Panc1 (cell line): Measurements from ENCODE around the gene ASIC3. TPM values are rescaled to one million over a fixed set of nuclear protein-coding genes. Genes with fewer than 3 reads are reported as not detected.

Experiments used
- ATAC-seq: fragments of 200-7000 bp; cut with Tn5 transposase; 2 replicates; pipeline ENCODE4 v1.9.1; 2020; ENCODE audit warnings: mild to moderate bottlenecking, moderate library complexity
- BruUV-seq: library from RNA; stranded (reverse); fragments of 400-500 nt; replicated peaks from 2 replicates; lab custom pipeline; 2021; lab: Mats Ljungman, UMichigan
- CTCF ChIA-PET: fragments of 300-600 bp; sonication (Branson Sonifier 250); formaldehyde crosslinking; loops from one replicate; lab custom pipeline; 2022; ENCODE audit warnings: antibody characterized with exemption; lab: Charles Lee
- POLR2A ChIA-PET: fragments of 300-600 bp; sonication (Branson Sonifier 250); formaldehyde crosslinking; loops from one replicate; lab custom pipeline; 2022; ENCODE audit warnings: antibody characterized with exemption; lab: Charles Lee
- DNase-seq: peaks from one replicate; pipeline ENCODE4 v3.0.0-alpha.2; 2010; ENCODE audit warnings: low read depth, low spot score
- H3K27ac ChIP-seq: 2 replicates; pipeline ENCODE4 v1.5.1; 2011; ENCODE audit warnings: mild to moderate bottlenecking, low read length, inconsistent platforms
- H3K27me3 ChIP-seq: fragments of 200-500 bp; sonication (Bioruptor generic); 2 replicates; pipeline ENCODE4 v1.6.0; 2014; ENCODE audit warnings: low read length, inconsistent platforms; ENCODE audit not compliant: control insufficient read depth, insufficient read depth
- H3K36me3 ChIP-seq: fragments of 200-500 bp; sonication (Bioruptor generic); 2 replicates; pipeline ENCODE4 v1.5.1; 2014; ENCODE audit warnings: inconsistent platforms, mild to moderate bottlenecking, low read length, moderate library complexity; ENCODE audit not compliant: control insufficient read depth, insufficient read depth
- H3K4me1 ChIP-seq: 2 replicates; pipeline ENCODE4 v1.5.1; 2011; ENCODE audit warnings: inconsistent platforms, mild to moderate bottlenecking, low read length, moderate library complexity; ENCODE audit not compliant: control insufficient read depth, insufficient read depth
- H3K4me3 ChIP-seq, 2 experiments: 2 replicates each; pipeline ENCODE4 v1.5.1; 2011 to 2012; ENCODE audit warnings: low read depth in 2 of 2, low read length in 2 of 2, mild to moderate bottlenecking in 2 of 2, inconsistent platforms in 1 of 2, moderate library complexity in 1 of 2
- H3K9me3 ChIP-seq: fragments of 200-500 bp; sonication (Bioruptor generic); 2 replicates; pipeline ENCODE4 v1.5.1; 2014; ENCODE audit warnings: low read depth, mild to moderate bottlenecking, inconsistent platforms, low read length, moderate library complexity; ENCODE audit not compliant: control insufficient read depth, insufficient read depth
- POLR2AphosphoS5 ChIP-seq: IDR thresholded peaks from 2 replicates; pipeline ENCODE4 v1.6.1; 2012; ENCODE audit warnings: mild to moderate bottlenecking, low read depth, low read length, moderate library complexity
- SIN3A ChIP-seq: IDR thresholded peaks from 2 replicates; pipeline ENCODE4 v1.6.1; 2012; ENCODE audit warnings: low read depth, mild to moderate bottlenecking, low read length, moderate library complexity, borderline replicate concordance; ENCODE audit not compliant: insufficient read depth
- TCF7L2 ChIP-seq: IDR thresholded peaks from 2 replicates; pipeline ENCODE4 v1.6.1; 2011; ENCODE audit warnings: mild to moderate bottlenecking, low read depth, low read length, inconsistent platforms
- in situ Hi-C: cut with HindIII; loops from 2 replicates; pipeline ENCODE4 v1.10.0; 2016; ENCODE audit warnings: low sequenced_read_pairs, low pct_unique_long_range_greater_than_20kb
- intact Hi-C: fragments of 100-400 bp; cut with micrococcal nuclease; formaldehyde crosslinking; loops from one replicate; pipeline ENCODE4 v1.10.0; 2022; ENCODE audit not compliant: unreplicated experiment
- total RNA-seq: library from RNA; stranded (reverse); gene quantifications from one replicate; pipeline ENCODE4 v1.2.1, GENCODE V29; 2021; ENCODE audit not compliant: unreplicated experiment
- TF ChIP-seq, protein P1 (sequence below), 2 experiments: IDR thresholded peaks; 2 replicates each; pipeline ENCODE4 v1.6.1; 2011 to 2012; ENCODE audit warnings: low read depth in 2 of 2, control low read depth in 1 of 2, low read length in 1 of 2, mild to moderate bottlenecking in 1 of 2, moderate library complexity in 1 of 2; ENCODE audit not compliant: insufficient read depth in 1 of 2
- TF ChIP-seq, protein P2 (sequence below): fragments of 450-650 bp; IDR thresholded peaks from 2 replicates; pipeline ENCODE4 v1.5.1; 2017; ENCODE audit warnings: mild to moderate bottlenecking

Gene ASIC3
- total RNA-seq, 1 experiment from 2014 or later: 1.3 TPM

DNA sequence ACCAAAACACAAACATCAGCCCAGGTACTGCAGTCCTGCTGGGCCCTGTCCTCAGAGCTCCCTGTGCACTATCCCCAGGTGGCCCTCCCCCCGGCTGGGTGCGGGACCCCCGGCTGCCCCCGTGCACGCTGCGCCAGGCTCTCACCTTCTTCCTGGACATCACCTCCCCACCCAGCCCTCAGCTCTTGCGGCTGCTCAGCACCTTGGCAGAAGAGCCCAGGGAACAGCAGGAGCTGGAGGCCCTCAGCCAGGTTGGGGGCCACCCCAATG lies 38.4 kb upstream of the ASIC3 start:
- BruUV-seq: no TSS peak
- intact Hi-C loops: no loop called here
- Histone ChIP-seq H3K9me3 (no peaks in the 10 kb centered on the region), H3K4me3 (no peak overlapping the region; a peak in 1 of 4 replicates), H3K27me3 (no peaks in the 10 kb centered on the region), H3K27ac (0 out of 2 replicates have a peak overlapping the region, but pooled peaks have one; percentile 34), H3K36me3 (no peaks in the 10 kb centered on the region), H3K4me1 (peaks cover 34% of the 10 kb centered on the region)
- ChIA-PET CTCF (interaction anchor here (0.6 to 2.4 kb wide), 10 partner anchors 9 to 112 kb away, joined by 3 to 16 read pairs (median 4); partner anchors contain the start of gene FASTK), POLR2A (interaction anchor here (0.7 kb wide), 1 partner anchor 1506 kb away, joined by 4 read pairs; no protein-coding TSS in a partner anchor)
- no peak for DNase-seq
- no peak for ATAC-seq
- in situ Hi-C loops: no loop called here
- TF ChIP-seq, protein P1, sequence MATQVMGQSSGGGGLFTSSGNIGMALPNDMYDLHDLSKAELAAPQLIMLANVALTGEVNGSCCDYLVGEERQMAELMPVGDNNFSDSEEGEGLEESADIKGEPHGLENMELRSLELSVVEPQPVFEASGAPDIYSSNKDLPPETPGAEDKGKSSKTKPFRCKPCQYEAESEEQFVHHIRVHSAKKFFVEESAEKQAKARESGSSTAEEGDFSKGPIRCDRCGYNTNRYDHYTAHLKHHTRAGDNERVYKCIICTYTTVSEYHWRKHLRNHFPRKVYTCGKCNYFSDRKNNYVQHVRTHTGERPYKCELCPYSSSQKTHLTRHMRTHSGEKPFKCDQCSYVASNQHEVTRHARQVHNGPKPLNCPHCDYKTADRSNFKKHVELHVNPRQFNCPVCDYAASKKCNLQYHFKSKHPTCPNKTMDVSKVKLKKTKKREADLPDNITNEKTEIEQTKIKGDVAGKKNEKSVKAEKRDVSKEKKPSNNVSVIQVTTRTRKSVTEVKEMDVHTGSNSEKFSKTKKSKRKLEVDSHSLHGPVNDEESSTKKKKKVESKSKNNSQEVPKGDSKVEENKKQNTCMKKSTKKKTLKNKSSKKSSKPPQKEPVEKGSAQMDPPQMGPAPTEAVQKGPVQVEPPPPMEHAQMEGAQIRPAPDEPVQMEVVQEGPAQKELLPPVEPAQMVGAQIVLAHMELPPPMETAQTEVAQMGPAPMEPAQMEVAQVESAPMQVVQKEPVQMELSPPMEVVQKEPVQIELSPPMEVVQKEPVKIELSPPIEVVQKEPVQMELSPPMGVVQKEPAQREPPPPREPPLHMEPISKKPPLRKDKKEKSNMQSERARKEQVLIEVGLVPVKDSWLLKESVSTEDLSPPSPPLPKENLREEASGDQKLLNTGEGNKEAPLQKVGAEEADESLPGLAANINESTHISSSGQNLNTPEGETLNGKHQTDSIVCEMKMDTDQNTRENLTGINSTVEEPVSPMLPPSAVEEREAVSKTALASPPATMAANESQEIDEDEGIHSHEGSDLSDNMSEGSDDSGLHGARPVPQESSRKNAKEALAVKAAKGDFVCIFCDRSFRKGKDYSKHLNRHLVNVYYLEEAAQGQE (IDR thresholded peaks at IDR 0.05; ENCODE audit: insufficient read depth in 1 of 2, low read depth in 2 of 2, low read length in 1 of 2): no peak
- TF ChIP-seq, protein P2, sequence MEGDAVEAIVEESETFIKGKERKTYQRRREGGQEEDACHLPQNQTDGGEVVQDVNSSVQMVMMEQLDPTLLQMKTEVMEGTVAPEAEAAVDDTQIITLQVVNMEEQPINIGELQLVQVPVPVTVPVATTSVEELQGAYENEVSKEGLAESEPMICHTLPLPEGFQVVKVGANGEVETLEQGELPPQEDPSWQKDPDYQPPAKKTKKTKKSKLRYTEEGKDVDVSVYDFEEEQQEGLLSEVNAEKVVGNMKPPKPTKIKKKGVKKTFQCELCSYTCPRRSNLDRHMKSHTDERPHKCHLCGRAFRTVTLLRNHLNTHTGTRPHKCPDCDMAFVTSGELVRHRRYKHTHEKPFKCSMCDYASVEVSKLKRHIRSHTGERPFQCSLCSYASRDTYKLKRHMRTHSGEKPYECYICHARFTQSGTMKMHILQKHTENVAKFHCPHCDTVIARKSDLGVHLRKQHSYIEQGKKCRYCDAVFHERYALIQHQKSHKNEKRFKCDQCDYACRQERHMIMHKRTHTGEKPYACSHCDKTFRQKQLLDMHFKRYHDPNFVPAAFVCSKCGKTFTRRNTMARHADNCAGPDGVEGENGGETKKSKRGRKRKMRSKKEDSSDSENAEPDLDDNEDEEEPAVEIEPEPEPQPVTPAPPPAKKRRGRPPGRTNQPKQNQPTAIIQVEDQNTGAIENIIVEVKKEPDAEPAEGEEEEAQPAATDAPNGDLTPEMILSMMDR: no peak
- no peak for TF ChIP-seq SIN3A
- TF ChIP-seq POLR2AphosphoS5: no peak
- no peak for TF ChIP-seq TCF7L2

DNA sequence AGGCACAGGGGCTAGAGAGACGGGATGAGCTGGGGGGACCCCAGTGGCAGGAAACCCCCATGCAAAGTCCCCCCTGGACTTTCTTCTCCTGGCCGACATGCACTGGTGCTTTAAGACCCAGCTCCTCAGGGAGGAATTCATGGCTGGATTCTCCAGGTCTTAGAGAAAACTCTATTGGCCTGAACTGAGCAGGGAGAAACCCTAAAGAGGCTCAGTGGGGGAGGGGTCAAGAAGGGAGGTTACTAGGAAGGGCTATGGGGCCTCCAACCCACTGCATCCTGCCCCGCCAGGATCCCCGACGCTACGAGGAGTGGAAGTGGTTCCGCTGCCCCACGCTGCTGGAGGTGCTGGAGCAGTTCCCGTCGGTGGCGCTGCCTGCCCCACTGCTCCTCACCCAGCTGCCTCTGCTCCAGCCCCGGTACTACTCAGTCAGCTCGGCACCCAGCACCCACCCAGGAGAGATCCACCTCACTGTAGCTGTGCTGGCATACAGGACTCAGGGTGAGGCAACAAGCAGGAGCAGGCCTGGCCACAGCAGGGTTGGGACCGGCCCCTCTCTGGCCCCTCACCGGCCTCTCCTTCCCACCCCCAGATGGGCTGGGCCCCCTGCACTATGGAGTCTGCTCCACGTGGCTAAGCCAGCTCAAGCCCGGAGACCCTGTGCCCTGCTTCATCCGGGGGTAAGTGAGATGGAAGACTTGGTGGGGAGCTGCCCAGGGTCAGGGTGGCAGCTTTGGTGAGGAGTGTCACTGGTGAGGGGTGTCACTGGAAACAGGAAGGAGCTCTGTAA lies 37.8 kb upstream of the ASIC3 start:
- ATAC-seq: peak; percentile 35
- Histone ChIP-seq H3K4me3 (peak overlapping the region; percentile 2 to 8; a peak in 1 of 4 replicates), H3K9me3 (no peaks in the 10 kb centered on the region), H3K4me1 (peaks cover 34% of the 10 kb centered on the region), H3K27me3 (no peaks in the 10 kb centered on the region), H3K36me3 (no peaks in the 10 kb centered on the region), H3K27ac (peak overlapping the region; percentile 42)
- in situ Hi-C loops (no loop called here), intact Hi-C loops (no loop called here)
- CTCF ChIA-PET: interaction anchor here (0.7 to 2.4 kb wide), 8 partner anchors 8 to 112 kb away, joined by 3 to 16 read pairs (median 5); no protein-coding TSS in a partner anchor
- TF ChIP-seq, protein P2: no peak
- TF ChIP-seq TCF7L2 (no peak), SIN3A (no peak), POLR2AphosphoS5 (no peak)
- TF ChIP-seq, protein P1 (IDR thresholded peaks at IDR 0.05; ENCODE audit: insufficient read depth in 1 of 2, low read depth in 2 of 2, low read length in 1 of 2): no peak
- BruUV-seq: no TSS peak
- POLR2A ChIA-PET: interaction anchor here (0.7 kb wide), 1 partner anchor 1506 kb away, joined by 4 read pairs; no protein-coding TSS in a partner anchor
- no peak for DNase-seq
